ENCODE measurements around the gene CXCL13. TPM values are rescaled to one million over a fixed set of nuclear protein-coding genes. Genes with fewer than 3 reads are reported as not detected.
A peak's percentile ranks its signal among the peaks of the same experiment; 100 is the strongest.
"Not testable (repeated sequence)": the region's sequence is repeated elsewhere in the genome, so short reads cannot be mapped to it uniquely, and the experiment has no call there.

CXCL13 gene
- total and polyA plus RNA-seq, 4 donors = 0.17 to 0.21 (median 0.20) TPM; not detected in 1

DNA sequence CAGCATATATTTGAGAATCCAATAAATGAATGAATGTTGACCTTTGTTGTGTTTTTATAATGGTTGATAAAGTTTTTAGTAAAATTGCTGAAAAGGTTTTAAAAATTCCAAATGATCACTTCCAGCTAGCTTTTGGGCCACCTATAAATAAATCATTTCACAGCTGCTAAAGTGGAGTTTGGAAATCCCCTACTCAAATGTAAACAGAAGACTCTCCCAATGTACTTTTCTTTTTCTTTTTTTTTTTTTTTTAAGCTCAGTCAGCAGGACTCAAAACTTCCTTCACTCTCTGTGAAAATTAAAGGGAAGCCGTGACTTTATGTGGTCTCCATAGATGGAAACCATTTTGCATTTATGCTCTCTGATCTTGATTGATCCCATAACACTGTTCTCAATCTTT is 45.2 kb downstream of the CXCL13 start:
- H3K27ac ChIP-seq (ENCODE audit: low read depth, low read length) = no peak overlapping the region
- no peaks in the 10 kb centered on the region for H3K27me3 ChIP-seq (ENCODE audit: control insufficient read depth, insufficient read depth, low read length)
- peaks cover 1% of the 10 kb centered on the region for H3K9me3 ChIP-seq (ENCODE audit: control insufficient read depth, insufficient read depth, low read length)
- H3K4me3 ChIP-seq (ENCODE audit: low read depth, low read length) = no peak overlapping the region
- H3K36me3 ChIP-seq (ENCODE audit: control insufficient read depth, insufficient read depth, low read length) = no peaks in the 10 kb centered on the region
- no CpG with 5 or more reads among the region's 1 CpG for WGBS (ENCODE audit: insufficient coverage)
- DNase-seq (ENCODE audit: low read depth in 4 of 6, low spot score in 6 of 6) = no peak
- peaks cover 3% of the 10 kb centered on the region for H3K4me1 ChIP-seq (ENCODE audit: control insufficient read depth, insufficient read depth, low read length)

GRCh38 chr4:77651820-77652219 is 46.2 kb downstream of the CXCL13 start:
- no peak overlapping the region for H3K4me3 ChIP-seq (ENCODE audit: low read depth, low read length)
- H3K36me3 ChIP-seq (ENCODE audit: control insufficient read depth, insufficient read depth, low read length) = no peaks in the 10 kb centered on the region
- peaks cover under 1% of the 10 kb centered on the region for H3K9me3 ChIP-seq (ENCODE audit: control insufficient read depth, insufficient read depth, low read length)
- H3K4me1 ChIP-seq (ENCODE audit: control insufficient read depth, insufficient read depth, low read length) = peaks cover 3% of the 10 kb centered on the region
- no peaks in the 10 kb centered on the region for H3K27me3 ChIP-seq (ENCODE audit: control insufficient read depth, insufficient read depth, low read length)
- DNase-seq (ENCODE audit: low read depth in 4 of 6, low spot score in 6 of 6) = no peak
- peak overlapping the region; percentile 62 for H3K27ac ChIP-seq (ENCODE audit: low read depth, low read length)

DNA sequence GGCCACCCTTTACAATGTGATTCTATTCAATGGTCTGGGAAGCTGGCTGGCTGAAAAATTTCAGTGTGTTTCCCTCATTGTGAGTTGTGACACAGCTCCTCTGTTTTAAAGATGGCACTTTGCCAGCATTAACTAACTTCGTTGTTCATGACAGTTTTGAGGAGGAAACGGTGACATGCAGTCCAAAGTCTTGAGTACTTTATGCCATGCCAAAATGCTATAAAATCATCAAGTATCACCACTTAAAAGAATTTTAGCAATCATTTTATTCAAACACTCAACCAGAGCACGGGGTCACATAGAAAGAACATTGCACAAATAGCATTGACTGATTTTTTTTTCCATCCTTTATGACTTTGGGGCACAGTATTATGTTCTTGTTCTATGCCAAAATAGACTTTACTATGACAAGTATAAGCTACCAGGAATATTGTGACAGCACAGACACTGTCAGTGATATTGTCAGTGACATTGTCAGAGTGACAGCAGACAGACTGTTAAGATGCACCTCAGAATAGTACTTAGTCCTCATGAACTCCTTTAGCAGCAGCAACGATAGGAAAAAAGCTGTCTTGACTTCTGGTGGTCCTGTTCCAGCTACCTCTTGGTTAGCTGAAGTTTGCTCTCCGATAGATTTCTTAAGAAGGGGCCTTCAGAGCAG is 46.7 kb downstream of the CXCL13 start:
- H3K9me3 ChIP-seq (ENCODE audit: control insufficient read depth, insufficient read depth, low read length) = no peaks in the 10 kb centered on the region
- whole genome bisulfite sequencing (ENCODE audit: insufficient coverage) = 33% methylated on average over 4 of the region's 5 CpGs
- peak in 3 of 6 donors; percentile 7 to 56 (median 17) for DNase-seq (ENCODE audit: low read depth in 4 of 6, low spot score in 6 of 6)
- H3K4me3 ChIP-seq (ENCODE audit: low read depth, low read length) = no peak overlapping the region
- H3K36me3 ChIP-seq (ENCODE audit: control insufficient read depth, insufficient read depth, low read length) = no peaks in the 10 kb centered on the region
- H3K4me1 ChIP-seq (ENCODE audit: control insufficient read depth, insufficient read depth, low read length) = peaks cover 3% of the 10 kb centered on the region
- H3K27me3 ChIP-seq (ENCODE audit: control insufficient read depth, insufficient read depth, low read length) = no peaks in the 10 kb centered on the region
- peak overlapping the region; percentile 62 for H3K27ac ChIP-seq (ENCODE audit: low read depth, low read length)

DNA sequence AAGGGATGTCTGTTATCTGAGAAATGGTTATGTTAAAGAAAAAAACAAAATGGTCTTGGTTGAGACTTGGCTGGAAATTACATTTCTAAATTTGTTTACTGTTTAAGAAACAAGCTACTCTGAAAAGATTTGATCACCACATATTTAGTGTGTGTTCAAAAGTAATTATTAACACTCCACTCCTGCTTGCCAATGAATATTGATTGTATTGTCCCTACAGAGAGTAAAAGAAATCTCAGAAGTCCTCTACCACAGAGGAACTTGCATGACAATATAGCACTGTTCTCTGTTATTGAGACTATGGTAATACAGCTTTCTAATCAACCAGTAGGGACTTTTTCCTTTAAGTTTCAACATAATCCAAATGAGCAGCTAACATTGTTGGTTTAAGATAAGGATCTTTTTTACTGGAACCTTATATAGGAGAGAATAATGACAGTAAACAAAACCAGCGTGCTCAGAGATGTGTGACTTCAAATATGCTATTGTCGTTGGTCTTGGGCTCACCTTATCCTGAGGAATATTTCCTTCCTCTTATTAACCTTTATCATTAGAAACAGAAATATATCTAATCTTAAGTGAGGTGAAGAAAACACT is 47.6 kb downstream of the CXCL13 start:
- H3K4me3 ChIP-seq (ENCODE audit: low read depth, low read length) = no peak overlapping the region
- no peaks in the 10 kb centered on the region for H3K36me3 ChIP-seq (ENCODE audit: control insufficient read depth, insufficient read depth, low read length)
- DNase-seq (ENCODE audit: low read depth in 4 of 6, low spot score in 6 of 6) = no peak
- no peaks in the 10 kb centered on the region for H3K9me3 ChIP-seq (ENCODE audit: control insufficient read depth, insufficient read depth, low read length)
- H3K27ac ChIP-seq (ENCODE audit: low read depth, low read length) = no peak overlapping the region
- no peaks in the 10 kb centered on the region for H3K27me3 ChIP-seq (ENCODE audit: control insufficient read depth, insufficient read depth, low read length)
- no CpG with 5 or more reads among the region's 2 CpGs for WGBS (ENCODE audit: insufficient coverage)
- peaks cover 3% of the 10 kb centered on the region for H3K4me1 ChIP-seq (ENCODE audit: control insufficient read depth, insufficient read depth, low read length)

GRCh38 chr4:77660318-77660717 is 54.7 kb downstream of the CXCL13 start:
- no CpG with 5 or more reads among the region's 5 CpGs for WGBS (ENCODE audit: insufficient coverage)
- not testable (repeated sequence) for H3K36me3 ChIP-seq (ENCODE audit: control insufficient read depth, insufficient read depth, low read length); DNase-seq (ENCODE audit: low read depth in 4 of 6, low spot score in 6 of 6); H3K4me1 ChIP-seq (ENCODE audit: control insufficient read depth, insufficient read depth, low read length); H3K27me3 ChIP-seq (ENCODE audit: control insufficient read depth, insufficient read depth, low read length); H3K9me3 ChIP-seq (ENCODE audit: control insufficient read depth, insufficient read depth, low read length); H3K27ac ChIP-seq (ENCODE audit: low read depth, low read length); H3K4me3 ChIP-seq (ENCODE audit: low read depth, low read length)

Other genes starting within 250 kb of the CXCL13 start
- 10 to 100 TPM; 19.6 to 47.3 TPM for gene CNOT6L, start 213.5 kb downstream of the CXCL13 start, total RNA-seq
- gene CNOT6L, start 213.5 kb downstream of the CXCL13 start, polyA plus RNA-seq (ENCODE audit: insufficient read length in 2 of 2) = 10 to 100 TPM; 15.4 to 21.7 TPM

Measured in spinal cord (tissue), 10 donors.